H1 (cell line): ENCODE data around the gene LY6G6F. TPM values are rescaled to one million over a fixed set of nuclear protein-coding genes. Genes with fewer than 3 reads are reported as not detected.

Source experiments
- CTCF ChIA-PET: fragments of 300-600 bp; sonication (Branson Sonifier 250); formaldehyde crosslinking; loops from one replicate; lab custom pipeline; 2021; ENCODE audit not compliant: partially characterized antibody; lab: Charles Lee
- POLR2A ChIA-PET: fragments of 300-600 bp; sonication (Branson Sonifier 250); formaldehyde crosslinking; loops from one replicate; lab custom pipeline; 2021; ENCODE audit warnings: inconsistent platforms; ENCODE audit not compliant: partially characterized antibody; lab: Charles Lee
- DNase-seq, 2 experiments: peaks; one replicate each; pipeline versions ENCODE4 v3.0.0 to v3.0.0-alpha.2; 2010 to 2022; ENCODE audit warnings: low spot score in 2 of 2, low read depth in 1 of 2, mixed read lengths in 1 of 2
- FAIRE-seq: peaks from 2 replicates; lab custom pipeline; 2011; peaks lifted over from hg19 to GRCh38; lab: Jason Lieb, UNC
- H2AFZ ChIP-seq: 2 replicates; pipeline ENCODE4 v1.8.1; 2012; ENCODE audit warnings: low read length, inconsistent platforms
- H2AK5ac ChIP-seq: 2 replicates; pipeline ENCODE4 v1.6.1; 2013; ENCODE audit warnings: low read depth, low read length
- H2BK120ac ChIP-seq: replicated peaks from 2 replicates; pipeline ENCODE3; 2013; ENCODE audit warnings: low read depth, low read length, inconsistent platforms
- H2BK12ac ChIP-seq: 2 replicates; pipeline ENCODE4 v1.6.1; 2013; ENCODE audit warnings: low read depth, low read length
- H2BK15ac ChIP-seq: 2 replicates; pipeline ENCODE4 v1.6.1; 2013; ENCODE audit warnings: low read length
- H2BK20ac ChIP-seq: 2 replicates; pipeline ENCODE4 v1.6.1; 2013; ENCODE audit warnings: low read length
- H2BK5ac ChIP-seq: 2 replicates; pipeline ENCODE4 v1.6.1; 2013; ENCODE audit warnings: low read depth, low read length
- H3K14ac ChIP-seq: 2 replicates; pipeline ENCODE4 v1.6.1; 2013; ENCODE audit warnings: inconsistent platforms; ENCODE audit not compliant: insufficient read length
- H3K18ac ChIP-seq: 2 replicates; pipeline ENCODE4 v1.6.1; 2013; ENCODE audit warnings: low read length; ENCODE audit errors: extremely low read depth
- H3K23ac ChIP-seq: 2 replicates; pipeline ENCODE4 v1.6.1; 2013; ENCODE audit warnings: inconsistent platforms; ENCODE audit not compliant: insufficient read length
- H3K23me2 ChIP-seq: 2 replicates; pipeline ENCODE4 v1.6.1; 2013; ENCODE audit warnings: low read depth, low read length
- H3K27ac ChIP-seq: 2 replicates; pipeline ENCODE4 v1.6.1; 2011; ENCODE audit warnings: low read depth, low read length, inconsistent platforms
- H3K27me3 ChIP-seq, 4 experiments: replicated peaks in 1 of 4; 1 replicate in 1 of 4; 2 replicates in 3 of 4; pipeline versions ENCODE4 v1.6.1 to v1.8.1; 2011 to 2013; ENCODE audit warnings: low read length in 3 of 4, mild to moderate bottlenecking in 3 of 4, inconsistent platforms in 2 of 4, mixed read lengths in 2 of 4, moderate library complexity in 1 of 4; ENCODE audit not compliant: control insufficient read depth in 3 of 4, insufficient read depth in 3 of 4; ENCODE audit errors: extremely low read depth in 1 of 4
- H3K36me3 ChIP-seq, 4 experiments: 2 replicates each; pipeline versions ENCODE4 v1.6.1 to v1.8.1; 2011 to 2013; ENCODE audit warnings: mild to moderate bottlenecking in 4 of 4, low read length in 3 of 4, moderate library complexity in 2 of 4, control low read depth in 1 of 4, inconsistent platforms in 1 of 4; ENCODE audit not compliant: insufficient read depth in 4 of 4, control insufficient read depth in 2 of 4
- H3K4ac ChIP-seq: replicated peaks from 2 replicates; pipeline ENCODE3; 2013; ENCODE audit warnings: low read length, low read depth, mixed read lengths, inconsistent platforms; ENCODE audit not compliant: insufficient read length
- H3K4me1 ChIP-seq, 4 experiments: replicated peaks in 1 of 4; 1 replicate in 1 of 4; 2 replicates in 3 of 4; pipeline versions ENCODE4 v1.6.1 to v1.8.1; 2011 to 2013; ENCODE audit warnings: low read length in 3 of 4, inconsistent platforms in 2 of 4, mixed read lengths in 1 of 4; ENCODE audit not compliant: insufficient read depth in 4 of 4, control insufficient read depth in 3 of 4
- H3K4me2 ChIP-seq, 2 experiments: 2 replicates each; pipeline versions ENCODE4 v1.6.1 to v1.8.1; 2011 to 2013; ENCODE audit warnings: low read depth in 2 of 2, low read length in 2 of 2, control low read depth in 1 of 2, inconsistent platforms in 1 of 2, mild to moderate bottlenecking in 1 of 2; ENCODE audit not compliant: insufficient read depth in 1 of 2
- H3K4me3 ChIP-seq, 4 experiments: fragments of 200-600, 300-600 bp in 1 of 4; sonication (generic), shearing (Covaris generic), sonication (Bioruptor Twin) in 1 of 4; 2 replicates each; pipeline versions ENCODE4 v1.5.1 to v1.8.1; 2011 to 2016; ENCODE audit warnings: low read length in 4 of 4, low read depth in 3 of 4, control low read depth in 2 of 4, inconsistent platforms in 2 of 4, mild to moderate bottlenecking in 2 of 4, mixed read lengths in 1 of 4, moderate library complexity in 1 of 4; ENCODE audit not compliant: insufficient read depth in 2 of 4; ENCODE audit errors: extremely low read depth in 1 of 4
- H3K56ac ChIP-seq: replicated peaks from 2 replicates; pipeline ENCODE3; 2013; ENCODE audit warnings: low read depth, mild to moderate bottlenecking, mixed read lengths, low read length, inconsistent platforms; ENCODE audit not compliant: insufficient read length
- H3K79me1 ChIP-seq: 2 replicates; pipeline ENCODE4 v1.6.1; 2013; ENCODE audit warnings: low read depth, low read length, control low read depth
- H3K79me2 ChIP-seq, 2 experiments: 2 replicates each; pipeline versions ENCODE4 v1.6.1 to v1.8.1; 2012 to 2013; ENCODE audit warnings: low read length in 2 of 2, mild to moderate bottlenecking in 2 of 2, inconsistent platforms in 1 of 2; ENCODE audit not compliant: insufficient read depth in 2 of 2, control insufficient read depth in 1 of 2
- H3K9ac ChIP-seq, 4 experiments: replicated peaks in 1 of 4; 1 replicate in 1 of 4; 2 replicates in 3 of 4; pipeline versions ENCODE4 v1.6.1 to v1.8.1; 2011 to 2013; ENCODE audit warnings: low read depth in 3 of 4, low read length in 3 of 4, control low read depth in 2 of 4, mild to moderate bottlenecking in 2 of 4, moderate library complexity in 2 of 4, inconsistent platforms in 1 of 4; ENCODE audit errors: extremely low read depth in 1 of 4
- H3K9me3 ChIP-seq, 2 experiments: 2 replicates each; pipeline versions ENCODE4 v1.6.1 to v1.8.1; 2012 to 2013; ENCODE audit warnings: mild to moderate bottlenecking in 2 of 2, moderate library complexity in 2 of 2, control low read depth in 1 of 2, inconsistent platforms in 1 of 2, low read depth in 1 of 2, low read length in 1 of 2, mixed read lengths in 1 of 2; ENCODE audit not compliant: insufficient read depth in 2 of 2
- H4K20me1 ChIP-seq, 2 experiments: replicated peaks in 1 of 2; 2 replicates each; pipeline versions ENCODE3 to v1.8.1; 2011 to 2013; ENCODE audit warnings: inconsistent platforms in 2 of 2, low read length in 2 of 2, mild to moderate bottlenecking in 1 of 2; ENCODE audit not compliant: insufficient read depth in 2 of 2, control insufficient read depth in 1 of 2
- H4K5ac ChIP-seq: 2 replicates; pipeline ENCODE4 v1.6.1; 2013; ENCODE audit warnings: low read length, low read depth, mixed read lengths, inconsistent platforms; ENCODE audit not compliant: insufficient read length
- H4K8ac ChIP-seq: 2 replicates; pipeline ENCODE4 v1.8.0; 2013; ENCODE audit warnings: mild to moderate bottlenecking, moderate library complexity, low read length, inconsistent platforms; ENCODE audit not compliant: insufficient read depth; ENCODE audit errors: extremely low read depth
- H4K91ac ChIP-seq: replicated peaks from 2 replicates; pipeline ENCODE3; 2013; ENCODE audit warnings: low read length, mixed read lengths, inconsistent platforms; ENCODE audit not compliant: insufficient read length
- MAX ChIP-seq: IDR thresholded peaks from 2 replicates; pipeline ENCODE4 v1.6.1; 2012; ENCODE audit warnings: inconsistent platforms
- SIRT6 ChIP-seq: IDR thresholded peaks from one replicate; pipeline ENCODE4 v1.7.1; 2012; ENCODE audit warnings: low read length, inconsistent platforms
- WGBS, 2 experiments: shearing (Covaris generic) in 1 of 2; methylation state at CpG; one replicate each; pipeline versions ENCODE4 v1.1.6 to v1.1.7; 2013 to 2015; ENCODE audit warnings: low lambda C conversion rate in 2 of 2, mixed read lengths in 2 of 2, inconsistent platforms in 1 of 2, low coverage in 1 of 2, missing lambda C conversion rate in 1 of 2; ENCODE audit not compliant: insufficient replicate concordance in 2 of 2, insufficient coverage in 1 of 2, insufficient read length in 1 of 2; ENCODE audit errors: extremely low coverage in 1 of 2, missing lambda C conversion rate in 1 of 2; 5-methylcytosine and 5-hydroxymethylcytosine counted together
- polyA plus RNA-seq, 7 experiments: library from polyadenylated mRNA; depleted of rRNA in 3 of 7; stranded (reverse) in 5 of 7; unstranded in 2 of 7; fragments of >200 nt in 5 of 7; fragments of 200-250 nt in 2 of 7; gene quantifications; 1 replicate in 5 of 7; 2 replicates in 1 of 7; 4 replicates in 1 of 7; pipeline versions ENCODE4 v1.2.1 to v1.2.3, GENCODE V29; 2011 to 2013; ENCODE audit warnings: missing spikeins in 2 of 7, mixed read lengths in 2 of 7
- total RNA-seq: library from RNA; stranded (reverse); fragmentation: NEBNext Ultra II Directional; extraction: Animal tissue kit (Norgen Biotek cat#: 25700); gene quantifications from 2 replicates; pipeline ENCODE4 v1.2.1, GENCODE V29; 2021

The LY6G6F gene
- total and polyA plus RNA-seq, 2 of the 8 experiments (the other 6 are each of a cell fraction or from before 2014, with no cell fraction given), result not detected

GRCh38 chr6:31722173-31722572 lies 15.5 kb downstream of the LY6G6F start:
- Histone ChIP-seq H3K79me1 (no peaks in the 10 kb centered on the region), H3K9ac (no peak overlapping the region), H4K8ac (no peak overlapping the region), H3K56ac (no peak overlapping the region), H3K4me2 (no peak overlapping the region), H4K5ac (no peak overlapping the region), H3K4ac (no peak overlapping the region), H3K27ac (no peak overlapping the region), H2AK5ac (no peak overlapping the region), H4K91ac (no peak overlapping the region), H4K20me1 (no peaks in the 10 kb centered on the region), H3K4me1 (peaks cover 0 to 15% (median 14%) of the 10 kb centered on the region in 4 experiments; a peak in 6 of 7 replicates), H3K79me2 (no peaks in the 10 kb centered on the region), H2BK120ac (no peak overlapping the region), H2BK15ac (no peak overlapping the region), H3K18ac (no peak overlapping the region), H2AFZ (no peak overlapping the region), H3K9me3 (no peaks in the 10 kb centered on the region), H3K14ac (no peak overlapping the region), H2BK20ac (no peak overlapping the region), H3K27me3 (no peaks in the 10 kb centered on the region), H2BK5ac (no peak overlapping the region), H3K4me3 (no peak overlapping the region), H3K23me2 (no peaks in the 10 kb centered on the region), H3K23ac (no peak overlapping the region), H2BK12ac (no peak overlapping the region), H3K36me3 (peaks cover 0 to 7% (median 4%) of the 10 kb centered on the region in 4 experiments; a peak in 5 of 8 replicates)
- POLR2A ChIA-PET, result interaction anchor here (0.6 to 7.2 kb wide), 7 partner anchors 16 to 181 kb away, joined by 3 to 73 read pairs (median 4); partner anchors contain the start of genes CLIC1, DDX39B, GPANK1 and MSH5
- no peak for DNase-seq
- FAIRE-seq, result no peak
- WGBS, 2 experiments, result 96% methylated on average over 3 of the region's 3 CpGs; no CpG with 5 or more reads in 1 of the 2 experiments
- CTCF ChIA-PET, result interaction anchor here (0.9 to 3.7 kb wide), 3 partner anchors 13 to 44 kb away, joined by 3 to 18 read pairs (median 4); no protein-coding TSS in a partner anchor
- TF ChIP-seq MAX, result no peak
- no peak for TF ChIP-seq SIRT6
